ENCODE results near the gene OSBPL2.

DNA sequence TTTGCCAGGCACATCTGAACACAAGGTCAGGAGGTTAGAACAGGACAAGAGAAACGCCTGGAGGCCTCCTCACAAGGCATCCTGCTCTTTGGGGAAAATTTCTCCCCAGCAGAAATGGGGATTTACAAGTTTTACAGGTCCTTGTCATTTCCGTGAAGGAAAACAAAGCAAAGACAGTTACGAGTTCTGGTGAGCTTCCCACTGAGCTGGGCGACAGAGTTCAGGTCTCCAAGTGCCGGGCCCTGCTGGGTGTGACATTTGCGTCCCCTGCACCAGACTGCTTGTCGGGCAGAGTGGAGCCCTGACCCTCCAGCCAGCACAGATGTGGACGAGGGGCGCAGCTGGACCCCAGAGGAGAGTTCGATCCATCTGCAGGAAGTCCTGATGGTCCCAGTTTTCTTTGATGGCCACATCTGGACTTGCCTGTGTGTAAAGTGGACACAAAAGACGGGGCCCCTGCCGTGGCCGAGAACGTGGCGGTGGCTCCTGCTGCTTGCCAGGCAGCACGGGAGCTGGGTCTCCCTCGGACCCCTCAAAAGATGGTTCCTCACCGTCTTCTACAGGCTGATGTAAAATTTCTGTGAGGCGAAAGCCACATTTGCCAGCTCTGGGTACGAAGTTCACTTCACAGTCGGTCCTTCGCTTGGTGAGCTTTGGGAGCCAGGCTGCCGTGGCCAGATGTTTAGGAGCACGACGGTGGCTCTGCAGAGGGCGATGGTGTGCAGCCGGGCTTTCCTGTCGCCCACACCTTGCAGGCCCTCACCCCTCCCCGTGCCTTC lies 59.3 kb downstream of the OSBPL2 start:
- TF ChIP-seq POLR2A (IDR thresholded peaks at IDR 0.05) = no peak
- TF ChIP-seq, protein P1, sequence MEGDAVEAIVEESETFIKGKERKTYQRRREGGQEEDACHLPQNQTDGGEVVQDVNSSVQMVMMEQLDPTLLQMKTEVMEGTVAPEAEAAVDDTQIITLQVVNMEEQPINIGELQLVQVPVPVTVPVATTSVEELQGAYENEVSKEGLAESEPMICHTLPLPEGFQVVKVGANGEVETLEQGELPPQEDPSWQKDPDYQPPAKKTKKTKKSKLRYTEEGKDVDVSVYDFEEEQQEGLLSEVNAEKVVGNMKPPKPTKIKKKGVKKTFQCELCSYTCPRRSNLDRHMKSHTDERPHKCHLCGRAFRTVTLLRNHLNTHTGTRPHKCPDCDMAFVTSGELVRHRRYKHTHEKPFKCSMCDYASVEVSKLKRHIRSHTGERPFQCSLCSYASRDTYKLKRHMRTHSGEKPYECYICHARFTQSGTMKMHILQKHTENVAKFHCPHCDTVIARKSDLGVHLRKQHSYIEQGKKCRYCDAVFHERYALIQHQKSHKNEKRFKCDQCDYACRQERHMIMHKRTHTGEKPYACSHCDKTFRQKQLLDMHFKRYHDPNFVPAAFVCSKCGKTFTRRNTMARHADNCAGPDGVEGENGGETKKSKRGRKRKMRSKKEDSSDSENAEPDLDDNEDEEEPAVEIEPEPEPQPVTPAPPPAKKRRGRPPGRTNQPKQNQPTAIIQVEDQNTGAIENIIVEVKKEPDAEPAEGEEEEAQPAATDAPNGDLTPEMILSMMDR (IDR thresholded peaks at IDR 0.05) = no peak
